HUDEP-2 (cell line): ENCODE results near the gene REX1BD.
"Not testable (repeated sequence)": the region's sequence is repeated elsewhere in the genome, so short reads cannot be mapped to it uniquely, and the experiment has no call there.

Experiments used
- DNase-seq, 76 experiments: peaks; one replicate each; lab custom pipeline; 2025; ENCODE audit not compliant: unreplicated experiment in 76 of 76; lab: John Stamatoyannopoulos, UW

REX1BD gene

GRCh38 chr19:18576383-18576782, 12.2 kb upstream of the REX1BD start:
- no peak for DNase-seq

- no peak for DNase-seq
Measured at GRCh38 chr19:18577365-18577914, 11.2 kb upstream of the REX1BD start.

- no peak for DNase-seq
Measured at GRCh38 chr19:18580311-18580710, 8.3 kb upstream of the REX1BD start.

- peak in 5 of 76 experiments; percentile 25 to 36 (median 28) for DNase-seq
Measured at GRCh38 chr19:18586306-18586705, 2.3 kb upstream of the REX1BD start.

- DNase-seq = no peak
Measured at GRCh38 chr19:18587561-18587960, 1.0 kb upstream of the REX1BD start.

- DNase-seq = peak in 1 of 76 experiments; percentile 48
Measured at GRCh38 chr19:18587962-18588610, 512 bp upstream of the REX1BD start.

- peak in 58 of 76 experiments; percentile 26 to 96 (median 65) for DNase-seq
Measured at GRCh38 chr19:18589380-18590272, 1.0 kb downstream of the REX1BD start.

- peak in 38 of 76 experiments; percentile 11 to 81 (median 44) for DNase-seq
Measured at GRCh38 chr19:18590273-18591272, 2.0 kb downstream of the REX1BD start.

- no peak for DNase-seq
Measured at GRCh38 chr19:18591735-18592385, 3.3 kb downstream of the REX1BD start.

- not testable (repeated sequence) for DNase-seq
Measured at GRCh38 chr19:18592732-18593131, 4.1 kb downstream of the REX1BD start.

GRCh38 chr19:18593367-18594095, 4.9 kb downstream of the REX1BD start:
- DNase-seq = peak in 5 of 76 experiments; percentile 19 to 41 (median 33)

- peak in 48 of 76 experiments; percentile 15 to 67 (median 44) for DNase-seq
Measured at GRCh38 chr19:18594096-18594823, 5.7 kb downstream of the REX1BD start.

- DNase-seq = no peak
Measured at GRCh38 chr19:18594824-18595373, 6.3 kb downstream of the REX1BD start.

GRCh38 chr19:18595475-18595874, 6.9 kb downstream of the REX1BD start:
- DNase-seq = no peak

- DNase-seq = peak in 44 of 76 experiments; percentile 20 to 66 (median 40)
Measured at GRCh38 chr19:18596752-18597157, 8.2 kb downstream of the REX1BD start.

GRCh38 chr19:18597809-18598660, 9.4 kb downstream of the REX1BD start:
- DNase-seq = no peak

- no peak for DNase-seq
Measured at GRCh38 chr19:18599485-18599884, 10.9 kb downstream of the REX1BD start.
